ENCODE results near the gene PLA2G4A.

PLA2G4A gene

DNA sequence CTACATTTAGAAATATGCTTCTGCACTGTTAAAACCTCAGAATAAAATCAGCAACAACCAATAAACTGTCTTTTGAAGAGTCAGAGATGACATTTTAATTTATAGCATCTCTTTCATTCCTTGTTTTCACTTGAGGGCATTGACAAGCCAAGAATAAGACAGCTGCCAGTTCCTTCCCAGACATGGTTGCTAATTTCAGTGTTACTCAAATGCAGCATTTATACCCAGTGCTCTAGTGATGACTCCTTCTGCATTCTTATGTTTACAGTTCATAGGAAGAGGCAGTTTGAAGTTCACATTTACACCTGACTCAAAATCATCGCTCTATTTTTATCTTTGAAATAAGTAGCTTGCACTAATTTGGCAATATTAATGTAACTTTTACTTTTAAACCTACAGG is 44.9 kb downstream of the PLA2G4A start:
- no peak for TF ChIP-seq CTCF (IDR thresholded peaks at IDR 0.05; ENCODE audit: low read depth, low read length, missing control alignments)
- H3K4me3 ChIP-seq (replicated peaks; ENCODE audit: low read depth, low read length) = no peak overlapping the region
- no peak for DNase-seq (ENCODE audit: extremely low read depth, low read depth)

DNA sequence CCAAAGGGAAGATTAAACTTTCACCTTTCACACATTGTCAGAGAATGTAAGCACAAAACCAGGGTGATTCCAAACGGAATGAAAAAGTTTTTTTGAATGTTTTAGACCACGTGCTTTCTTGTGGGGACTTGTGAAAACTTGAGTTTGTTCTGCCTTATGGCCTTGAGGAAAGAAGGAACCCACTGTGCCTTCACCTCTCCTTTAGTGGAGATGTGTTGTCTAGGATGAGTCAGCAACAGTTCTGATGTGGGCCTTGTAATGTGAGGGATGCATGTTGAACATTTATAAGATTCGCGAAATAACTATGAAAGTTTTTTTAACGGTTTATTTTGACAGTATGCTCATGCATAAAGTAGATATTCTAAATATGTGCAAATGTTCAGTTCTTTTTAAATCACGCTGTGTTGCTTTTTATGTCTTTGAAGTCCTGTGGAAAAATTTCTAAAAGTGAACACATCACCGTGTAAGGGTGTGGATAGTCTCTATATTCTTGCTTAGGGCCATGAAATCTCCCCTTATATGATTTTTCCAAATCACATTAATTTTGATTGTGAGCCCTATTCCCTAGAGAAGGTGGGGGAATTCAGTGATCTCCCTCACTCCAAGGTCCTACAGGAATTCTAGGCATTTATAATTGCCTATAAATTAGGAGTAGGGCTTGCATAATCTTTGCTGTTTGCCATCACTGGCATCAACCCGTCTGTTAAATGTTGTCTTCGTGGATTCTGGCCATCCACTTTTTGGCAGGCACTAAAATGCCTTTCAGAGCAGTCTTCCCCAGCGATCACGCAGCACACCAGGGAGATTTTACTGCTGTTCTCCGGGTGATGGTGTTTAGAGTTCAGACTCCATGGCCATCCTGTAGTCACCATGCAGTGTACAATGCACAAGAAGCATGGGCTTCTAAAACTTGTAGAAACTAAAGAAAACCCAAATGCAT is 47.4 kb downstream of the PLA2G4A start:
- no peak for TF ChIP-seq CTCF (IDR thresholded peaks at IDR 0.05; ENCODE audit: low read depth, low read length, missing control alignments)
- no peak overlapping the region for H3K4me3 ChIP-seq (replicated peaks; ENCODE audit: low read depth, low read length)
- DNase-seq (ENCODE audit: extremely low read depth, low read depth) = no peak

- DNase-seq (ENCODE audit: extremely low read depth, low read depth) = no peak
- H3K4me3 ChIP-seq (replicated peaks; ENCODE audit: low read depth, low read length) = no peak overlapping the region
- TF ChIP-seq CTCF (IDR thresholded peaks at IDR 0.05; ENCODE audit: low read depth, low read length, missing control alignments) = no peak
Measured at GRCh38 chr1:186878356-186878755, 49.6 kb downstream of the PLA2G4A start.

GRCh38 chr1:186880982-186881381 is 52.2 kb downstream of the PLA2G4A start:
- H3K4me3 ChIP-seq (replicated peaks; ENCODE audit: low read depth, low read length) = no peak overlapping the region
- no peak for TF ChIP-seq CTCF (IDR thresholded peaks at IDR 0.05; ENCODE audit: low read depth, low read length, missing control alignments)
- no peak for DNase-seq (ENCODE audit: extremely low read depth, low read depth)

- H3K4me3 ChIP-seq (replicated peaks; ENCODE audit: low read depth, low read length) = no peak overlapping the region
- no peak for DNase-seq (ENCODE audit: extremely low read depth, low read depth)
- no peak for TF ChIP-seq CTCF (IDR thresholded peaks at IDR 0.05; ENCODE audit: low read depth, low read length, missing control alignments)
Measured at GRCh38 chr1:186882372-186883134, 53.8 kb downstream of the PLA2G4A start.

- DNase-seq (ENCODE audit: extremely low read depth, low read depth) = no peak
- TF ChIP-seq CTCF (IDR thresholded peaks at IDR 0.05; ENCODE audit: low read depth, low read length, missing control alignments) = no peak
- no peak overlapping the region for H3K4me3 ChIP-seq (replicated peaks; ENCODE audit: low read depth, low read length)
Measured at GRCh38 chr1:186884251-186884650, 55.5 kb downstream of the PLA2G4A start.
